HG02870 (cell line): ENCODE results near the gene PFKL.
"Not testable (repeated sequence)": the region's sequence is repeated elsewhere in the genome, so short reads cannot be mapped to it uniquely, and the experiment has no call there.

ENCODE experiments used
- ATAC-seq: cut with Tn5 transposase; IDR thresholded peaks from one replicate; pipeline ENCODE4 v1.9.1; 2021; ENCODE audit warnings: mild to moderate bottlenecking, moderate library complexity; ENCODE audit not compliant: unreplicated experiment

PFKL gene

GRCh38 chr21:44293551-44294231 lies 6.2 kb upstream of the PFKL start:
- ATAC-seq: no peak

- ATAC-seq: no peak
Measured at GRCh38 chr21:44294391-44295162, 5.3 kb upstream of the PFKL start.

- ATAC-seq: no peak
Measured at GRCh38 chr21:44295163-44295573, 4.7 kb upstream of the PFKL start.

GRCh38 chr21:44295646-44296045 lies 4.2 kb upstream of the PFKL start:
- no peak for ATAC-seq

- ATAC-seq: no peak
Measured at GRCh38 chr21:44296103-44296519, 3.7 kb upstream of the PFKL start.

- no peak for ATAC-seq
Measured at GRCh38 chr21:44296916-44297315, 2.9 kb upstream of the PFKL start.

GRCh38 chr21:44297525-44298290 lies 2.1 kb upstream of the PFKL start:
- ATAC-seq: no peak

GRCh38 chr21:44298301-44298700 lies 1.6 kb upstream of the PFKL start:
- no peak for ATAC-seq

GRCh38 chr21:44299085-44299457 lies 782 bp upstream of the PFKL start:
- no peak for ATAC-seq

GRCh38 chr21:44300262-44300959 lies 558 bp downstream of the PFKL start:
- ATAC-seq: peak; percentile 27

- ATAC-seq: no peak
Measured at GRCh38 chr21:44301141-44301540, 1.3 kb downstream of the PFKL start.

- no peak for ATAC-seq
Measured at GRCh38 chr21:44301961-44302406, 2.1 kb downstream of the PFKL start.

- not testable (repeated sequence) for ATAC-seq
Measured at GRCh38 chr21:44302573-44303401, 2.9 kb downstream of the PFKL start.

- ATAC-seq: no peak
Measured at GRCh38 chr21:44303490-44303981, 3.7 kb downstream of the PFKL start.

- ATAC-seq: no peak
Measured at GRCh38 chr21:44304011-44304616, 4.3 kb downstream of the PFKL start.

GRCh38 chr21:44304877-44305293 lies 5.0 kb downstream of the PFKL start:
- no peak for ATAC-seq

- ATAC-seq: no peak
Measured at GRCh38 chr21:44305691-44306090, 5.8 kb downstream of the PFKL start.

GRCh38 chr21:44306936-44307704 lies 7.3 kb downstream of the PFKL start:
- ATAC-seq: no peak
